ENCODE measurements around the gene SORBS1. TPM values are rescaled to one million over a fixed set of nuclear protein-coding genes. Genes with fewer than 3 reads are reported as not detected.
A peak's percentile ranks its signal among the peaks of the same experiment; 100 is the strongest.

The SORBS1 gene
- total and polyA plus RNA-seq, 2 experiments from 2014 or later = 17.0 to 40.2 TPM

DNA sequence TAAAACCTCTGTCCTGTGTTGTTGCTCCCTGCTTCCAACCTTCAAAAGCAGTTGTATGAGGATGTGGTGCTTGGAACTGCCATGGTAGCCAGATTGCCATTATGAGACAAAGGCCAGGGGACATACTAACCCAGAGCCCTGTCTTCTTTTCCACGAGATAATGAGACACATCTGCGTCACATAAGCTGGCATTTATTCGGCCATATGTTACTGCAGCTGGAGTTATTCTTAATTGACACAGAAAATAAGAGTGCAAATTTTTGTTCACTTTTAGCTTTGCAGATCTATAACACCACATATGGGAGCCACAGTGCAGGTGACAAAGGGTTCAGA is 254.9 kb downstream of the SORBS1 start:
- no peaks in the 10 kb centered on the region for H3K9me2 ChIP-seq (replicated peaks; ENCODE audit: insufficient read depth)
- no peaks in the 10 kb centered on the region for H4K20me1 ChIP-seq (ENCODE audit: insufficient read depth, poor library complexity, severe bottlenecking)
- DNase-seq (ENCODE audit: low spot score) = no peak
- H3K27me3 ChIP-seq = no peaks in the 10 kb centered on the region
- no peaks in the 10 kb centered on the region for H3K36me3 ChIP-seq (replicated peaks; ENCODE audit: insufficient read depth, low read depth)
- no peaks in the 10 kb centered on the region for H3K9me3 ChIP-seq (ENCODE audit: low read depth)
- H3K4me1 ChIP-seq (ENCODE audit: insufficient read depth) = peaks cover 27% of the 10 kb centered on the region
- no peak overlapping the region for H2AFZ ChIP-seq
- WGBS (ENCODE audit: low lambda C conversion rate, missing lambda C conversion rate) = 86% methylated on average over 3 of the region's 3 CpGs
- H3K79me2 ChIP-seq = no peaks in the 10 kb centered on the region
- H3K4me3 ChIP-seq = no peak overlapping the region
- H3K4me2 ChIP-seq = no peak overlapping the region
- no peak overlapping the region for H3K27ac ChIP-seq
- TF ChIP-seq EZH2 (IDR thresholded peaks at IDR 0.05; ENCODE audit: borderline replicate concordance) = no peak
- no peak for TF ChIP-seq CTCF (IDR thresholded peaks at IDR 0.05; ENCODE audit: poor library complexity)
- TF ChIP-seq EZH2phosphoT487 (IDR thresholded peaks at IDR 0.05; ENCODE audit: low read depth, severe bottlenecking, unreplicated experiment) = no peak

DNA sequence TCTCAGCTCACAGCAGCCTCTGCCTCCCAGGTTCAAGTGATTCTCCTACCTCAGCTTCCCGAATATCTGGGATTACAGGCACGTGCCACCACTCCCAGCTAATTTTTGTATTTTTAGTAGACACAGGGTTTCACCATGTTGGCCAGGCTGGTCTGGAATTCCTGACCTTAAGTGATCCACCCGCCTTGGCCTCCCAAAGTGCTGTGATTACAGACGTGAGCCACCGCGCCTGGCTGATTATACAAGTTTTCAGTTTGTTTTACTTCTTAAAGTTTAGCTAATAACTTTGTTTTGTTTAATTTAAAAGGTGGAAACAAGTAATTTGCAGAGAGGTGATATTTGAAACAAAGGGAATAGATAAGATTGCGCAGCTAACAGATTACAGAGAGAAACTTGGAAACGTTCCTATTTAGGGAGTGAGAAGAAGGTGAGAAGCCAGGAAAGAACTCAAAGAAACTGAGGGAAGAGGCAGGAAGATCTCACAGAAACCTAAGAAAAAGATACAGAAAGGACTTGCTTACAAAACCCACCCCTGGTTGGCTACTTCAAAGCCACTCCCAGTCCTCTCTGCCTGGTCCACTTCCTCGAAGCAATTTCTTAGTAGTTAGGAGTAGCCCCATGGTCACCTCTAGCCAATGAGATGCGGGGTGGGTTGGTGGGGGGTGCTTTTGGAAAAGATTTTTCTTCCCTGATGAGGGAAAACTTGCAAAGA is 255.4 kb downstream of the SORBS1 start:
- peak overlapping the region; percentile 61 for H3K4me2 ChIP-seq
- no peaks in the 10 kb centered on the region for H4K20me1 ChIP-seq (ENCODE audit: insufficient read depth, poor library complexity, severe bottlenecking)
- WGBS (ENCODE audit: low lambda C conversion rate, missing lambda C conversion rate) = 46% methylated on average over 10 of the region's 10 CpGs
- no peaks in the 10 kb centered on the region for H3K9me2 ChIP-seq (replicated peaks; ENCODE audit: insufficient read depth)
- no peaks in the 10 kb centered on the region for H3K9me3 ChIP-seq (ENCODE audit: low read depth)
- H3K79me2 ChIP-seq = no peaks in the 10 kb centered on the region
- H3K36me3 ChIP-seq (replicated peaks; ENCODE audit: insufficient read depth, low read depth) = no peaks in the 10 kb centered on the region
- H2AFZ ChIP-seq = peak overlapping the region; percentile 57
- no peak overlapping the region for H3K4me3 ChIP-seq
- no peaks in the 10 kb centered on the region for H3K27me3 ChIP-seq
- DNase-seq (ENCODE audit: low spot score) = no peak
- H3K4me1 ChIP-seq (ENCODE audit: insufficient read depth) = peaks cover 27% of the 10 kb centered on the region
- H3K27ac ChIP-seq = peak overlapping the region; percentile 35
- TF ChIP-seq EZH2 (IDR thresholded peaks at IDR 0.05; ENCODE audit: borderline replicate concordance) (no peak), CTCF (IDR thresholded peaks at IDR 0.05; ENCODE audit: poor library complexity) (no peak), EZH2phosphoT487 (IDR thresholded peaks at IDR 0.05; ENCODE audit: low read depth, severe bottlenecking, unreplicated experiment) (no peak)

GRCh38 chr10:95304976-95305375 is 256.2 kb downstream of the SORBS1 start:
- Histone ChIP-seq H3K4me1 (ENCODE audit: insufficient read depth) (peaks cover 26% of the 10 kb centered on the region), H3K4me3 (no peak overlapping the region)

More at GRCh38 chr10:95304976-95305375, 256.2 kb downstream of the SORBS1 start:
- no peak for DNase-seq (ENCODE audit: low spot score)
- no peaks in the 10 kb centered on the region for H3K79me2 ChIP-seq
- WGBS (ENCODE audit: low lambda C conversion rate, missing lambda C conversion rate) = 51% methylated on average over 2 of the region's 2 CpGs
- H3K9me2 ChIP-seq (replicated peaks; ENCODE audit: insufficient read depth) = no peaks in the 10 kb centered on the region
- H3K9me3 ChIP-seq (ENCODE audit: low read depth) = no peaks in the 10 kb centered on the region
- no peaks in the 10 kb centered on the region for H3K27me3 ChIP-seq
- H4K20me1 ChIP-seq (ENCODE audit: insufficient read depth, poor library complexity, severe bottlenecking) = no peaks in the 10 kb centered on the region
- H3K27ac ChIP-seq = no peak overlapping the region
- TF ChIP-seq EZH2phosphoT487 (IDR thresholded peaks at IDR 0.05; ENCODE audit: low read depth, severe bottlenecking, unreplicated experiment) (no peak), EZH2 (IDR thresholded peaks at IDR 0.05; ENCODE audit: borderline replicate concordance) (no peak), CTCF (IDR thresholded peaks at IDR 0.05; ENCODE audit: poor library complexity) (no peak)
- H3K4me2 ChIP-seq = no peak overlapping the region
- H2AFZ ChIP-seq = no peak overlapping the region
- no peaks in the 10 kb centered on the region for H3K36me3 ChIP-seq (replicated peaks; ENCODE audit: insufficient read depth, low read depth)

Measured in hepatocyte (in vitro differentiated cells).